Lower lobe of right lung (tissue), 2 donors: ENCODE results near the gene BCL7A. TPM values are rescaled to one million over a fixed set of nuclear protein-coding genes. Genes with fewer than 3 reads are reported as not detected.

Source experiments
- ATAC-seq, 2 donors: fragments of 200-7000 bp; cut with Tn5 transposase; one replicate each; pipeline ENCODE4 v1.9.1; 2020 to 2022; ENCODE audit warnings: mild to moderate bottlenecking in 2 of 2, moderate library complexity in 2 of 2
- DNase-seq: peaks from one replicate; pipeline ENCODE4 v3.0.0-alpha.2; 2020
- H3K27ac ChIP-seq: fragments of 200-600 bp; one replicate; pipeline ENCODE4 v1.8.0; 2022
- H3K27me3 ChIP-seq: fragments of 200-600 bp; one replicate; pipeline ENCODE4 v1.8.0; 2022; ENCODE audit warnings: low read depth
- H3K36me3 ChIP-seq: fragments of 200-600 bp; one replicate; pipeline ENCODE4 v1.8.0; 2022; ENCODE audit warnings: mild to moderate bottlenecking
- H3K4me1 ChIP-seq: fragments of 200-600 bp; one replicate; pipeline ENCODE4 v1.8.0; 2022
- H3K4me3 ChIP-seq: fragments of 200-600 bp; one replicate; pipeline ENCODE4 v1.8.0; 2022; ENCODE audit warnings: mild to moderate bottlenecking
- H3K9me3 ChIP-seq: fragments of 200-600 bp; one replicate; pipeline ENCODE4 v1.8.0; 2022
- CTCF ChIP-seq: fragments of 200-600 bp; IDR thresholded peaks from one replicate; pipeline ENCODE4 v1.8.0; 2022; ENCODE audit warnings: antibody characterized with exemption, mild to moderate bottlenecking
- intact Hi-C: fragments of 100-400 bp; cut with DNase I; formaldehyde crosslinking; loops from one replicate; pipeline ENCODE4 v1.11.0; 2022
- total RNA-seq: library from RNA; stranded (reverse); fragmentation: NEBNext Ultra II Directional; extraction: Animal tissue kit (Norgen Biotek cat#: 25700); gene quantifications from one replicate; pipeline ENCODE4 v1.2.1, GENCODE V29; 2021
- donor health status: DM: no; HTN: yes; CAD: no; lungs with severe emphysema.

BCL7A gene
- total RNA-seq, 1 donor from 2014 or later, result 6.4 TPM

DNA sequence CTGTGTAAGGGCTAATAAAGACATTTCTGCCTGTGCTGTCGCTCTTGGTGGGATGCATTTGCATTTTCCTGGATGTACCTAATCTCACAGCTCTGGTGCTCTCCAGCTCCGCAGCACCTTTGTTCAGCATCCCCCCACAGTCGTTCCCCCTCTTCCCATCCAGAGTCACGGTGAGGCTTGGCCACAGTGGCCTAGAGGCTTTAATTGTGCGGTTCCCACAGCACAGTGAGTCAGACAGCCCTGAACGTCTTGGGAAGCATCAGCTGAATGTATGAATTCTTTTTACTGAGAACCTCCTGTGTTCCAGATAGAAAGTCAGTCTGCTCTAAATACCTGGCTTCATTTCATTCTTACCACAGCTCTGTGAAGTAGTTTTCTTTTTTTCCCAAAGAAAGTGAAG, 85.6 kb downstream of the BCL7A start:
- TF ChIP-seq CTCF, result no peak
- H3K27ac ChIP-seq, result no peak overlapping the region
- no peaks in the 10 kb centered on the region for H3K36me3 ChIP-seq
- H3K27me3 ChIP-seq, result no peaks in the 10 kb centered on the region
- DNase-seq (no peak), ATAC-seq (peak; percentile 6 to 8)
- peaks cover 53% of the 10 kb centered on the region for H3K4me1 ChIP-seq
- intact Hi-C loops, result no loop called here
- H3K4me3 ChIP-seq, result no peak overlapping the region
- no peaks in the 10 kb centered on the region for H3K9me3 ChIP-seq

- peaks cover 33% of the 10 kb centered on the region for H3K4me1 ChIP-seq
- intact Hi-C loops, result no loop called here
- ATAC-seq (peak in 1 of 2 donors; percentile 23), DNase-seq (no peak)
- H3K4me3 ChIP-seq, result no peak overlapping the region
- no peak for TF ChIP-seq CTCF
- no peaks in the 10 kb centered on the region for H3K9me3 ChIP-seq
- H3K27ac ChIP-seq, result no peak overlapping the region
- no peaks in the 10 kb centered on the region for H3K27me3 ChIP-seq
- no peaks in the 10 kb centered on the region for H3K36me3 ChIP-seq
These were observed 89.5 kb downstream of the BCL7A start for GRCh38 chr12:122111089-122111641.

Other genes with a start within 250 kb of the BCL7A start
- 28.7 TPM for gene RHOF, start 228.2 kb upstream of the BCL7A start, total RNA-seq
- 19.7 TPM for gene SETD1B, start 217.9 kb upstream of the BCL7A start, total RNA-seq
- gene HPD, start 163.0 kb upstream of the BCL7A start, total RNA-seq, result 2.5 TPM
- gene PSMD9, start 133.1 kb upstream of the BCL7A start, total RNA-seq, result 36.6 TPM
- 8.2 TPM for gene CFAP251, start 103.3 kb upstream of the BCL7A start, total RNA-seq
- 55.9 TPM for gene MLXIP, start 56.9 kb downstream of the BCL7A start, total RNA-seq
- not detected for gene IL31, start 152.3 kb downstream of the BCL7A start, total RNA-seq
- gene LRRC43, start 161.2 kb downstream of the BCL7A start, total RNA-seq, result 4.2 TPM
- 0.30 TPM for gene B3GNT4, start 181.8 kb downstream of the BCL7A start, total RNA-seq
- 31.1 TPM for gene DIABLO, start 204.2 kb downstream of the BCL7A start, total RNA-seq
- gene VPS33A, start 244.6 kb downstream of the BCL7A start, total RNA-seq, result 16.2 TPM